HCT116 (cell line): ENCODE data around the gene SPSB3. TPM values are rescaled to one million over a fixed set of nuclear protein-coding genes. Genes with fewer than 3 reads are reported as not detected.

Experiments used
- ATAC-seq: fragments of 200-7000 bp; cut with Tn5 transposase; 2 replicates; pipeline ENCODE4 v1.9.1; 2020; ENCODE audit warnings: mild to moderate bottlenecking, moderate library complexity
- BruUV-seq: library from RNA; stranded (reverse); fragments of 400-500 nt; replicated peaks from 2 replicates; lab custom pipeline; 2021; lab: Mats Ljungman, UMichigan
- CTCF ChIA-PET: fragments of 300-600 bp; sonication (Branson Sonifier 250); formaldehyde crosslinking; loops from one replicate; lab custom pipeline; 2021; ENCODE audit warnings: antibody characterized with exemption; lab: Charles Lee
- POLR2A ChIA-PET: fragments of 300-600, 350-600 bp; sonication (Branson Sonifier 250); formaldehyde crosslinking; loops from one replicate; lab custom pipeline; 2021; ENCODE audit warnings: antibody characterized with exemption; lab: Charles Lee
- RAD21 ChIA-PET, 2 experiments: fragments of 300-600 bp; sonication (Branson Sonifier 250); formaldehyde crosslinking; loops; one replicate each; lab custom pipeline; 2023; ENCODE audit warnings: low total read pairs in 2 of 2; ENCODE audit not compliant: uncharacterized antibody in 2 of 2, unreplicated experiment in 2 of 2, low non-redundant PET in 1 of 2; lab: Charles Lee
- DNase-seq: peaks from one replicate; pipeline ENCODE4 v3.0.0-alpha.2; 2010; ENCODE audit warnings: low read depth, low spot score
- H2AFZ ChIP-seq: fragments of 200-600 bp; shearing (Covaris generic), sonication (generic); 2 replicates; pipeline ENCODE4 v1.6.1; 2017; ENCODE audit warnings: low read depth, mixed run types, mixed read lengths, antibody characterized with exemption, low read length; ENCODE audit not compliant: poor library complexity, severe bottlenecking
- H3K27ac ChIP-seq: 2 replicates; pipeline ENCODE4 v1.5.1; 2012; ENCODE audit warnings: low read depth, low read length
- H3K27me3 ChIP-seq: fragments of 200-600 bp; sonication (generic); 2 replicates; pipeline ENCODE4 v1.6.1; 2016; ENCODE audit warnings: mixed run types, low read length, mixed read lengths; ENCODE audit not compliant: insufficient read depth
- H3K36me3 ChIP-seq, 2 experiments: fragments of 200-500 bp in 1 of 2; fragments of 200-600 bp in 1 of 2; sonication (Bioruptor generic) in 1 of 2; sonication (generic) in 1 of 2; 2 replicates each; pipeline versions ENCODE4 v1.5.1 to v1.6.1; 2014 to 2016; ENCODE audit warnings: low read length in 2 of 2, inconsistent platforms in 1 of 2, mixed read lengths in 1 of 2, mixed run types in 1 of 2; ENCODE audit not compliant: insufficient read depth in 2 of 2, control insufficient read depth in 1 of 2
- H3K4me1 ChIP-seq, 2 experiments: fragments of 200-600 bp in 1 of 2; sonication (generic) in 1 of 2; 2 replicates each; pipeline versions ENCODE4 v1.5.1 to v1.6.1; 2012 to 2017; ENCODE audit warnings: low read length in 2 of 2, inconsistent platforms in 1 of 2, mild to moderate bottlenecking in 1 of 2, mixed read lengths in 1 of 2, mixed run types in 1 of 2, moderate library complexity in 1 of 2; ENCODE audit not compliant: insufficient read depth in 2 of 2, control insufficient read depth in 1 of 2
- H3K4me2 ChIP-seq: fragments of 200-600 bp; sonication (generic); 2 replicates; pipeline ENCODE4 v1.6.1; 2017; ENCODE audit warnings: mixed run types, low read length, mixed read lengths
- H3K4me3 ChIP-seq, 2 experiments: fragments of 200-600 bp in 1 of 2; sonication (generic) in 1 of 2; replicated peaks in 1 of 2; 2 replicates each; pipeline ENCODE4 v1.5.1; 2011 to 2016; ENCODE audit warnings: low read length in 2 of 2, control low read depth in 1 of 2, low read depth in 1 of 2, mild to moderate bottlenecking in 1 of 2, mixed read lengths in 1 of 2, mixed run types in 1 of 2
- H3K79me2 ChIP-seq: fragments of 200-600 bp; sonication (generic); 2 replicates; pipeline ENCODE4 v1.6.1; 2017; ENCODE audit warnings: mild to moderate bottlenecking, mixed run types, low read length, moderate library complexity, mixed read lengths; ENCODE audit not compliant: insufficient read depth
- H3K9ac ChIP-seq: fragments of 200-600 bp; sonication (generic); 2 replicates; pipeline ENCODE4 v1.6.1; 2016; ENCODE audit warnings: low read length, mixed read lengths
- H3K9me2 ChIP-seq: fragments of 200-600 bp; sonication (generic), shearing (Covaris generic); 2 replicates; pipeline ENCODE4 v1.6.1; 2017; ENCODE audit warnings: mixed run types, mild to moderate bottlenecking, moderate library complexity; ENCODE audit not compliant: insufficient read depth
- H3K9me3 ChIP-seq, 2 experiments: fragments of 200-500 bp in 1 of 2; fragments of 200-600 bp in 1 of 2; sonication (Bioruptor generic) in 1 of 2; sonication (generic) in 1 of 2; 2 replicates each; pipeline ENCODE4 v1.6.1; 2014 to 2017; ENCODE audit warnings: low read length in 2 of 2, mixed read lengths in 2 of 2, inconsistent platforms in 1 of 2, low read depth in 1 of 2, mild to moderate bottlenecking in 1 of 2, mixed run types in 1 of 2, moderate library complexity in 1 of 2; ENCODE audit not compliant: control insufficient read depth in 1 of 2, insufficient read depth in 1 of 2
- H4K20me1 ChIP-seq: fragments of 200-600 bp; sonication (generic), shearing (Covaris generic); 2 replicates; pipeline ENCODE4 v1.6.1; 2017; ENCODE audit warnings: mixed run types, mild to moderate bottlenecking, moderate library complexity; ENCODE audit not compliant: insufficient read depth
- CBX3 ChIP-seq: IDR thresholded peaks from 2 replicates; pipeline ENCODE4 v1.6.1; 2012; ENCODE audit warnings: low read depth
- CEBPB ChIP-seq: IDR thresholded peaks from 2 replicates; pipeline ENCODE4 v1.6.1; 2012; ENCODE audit warnings: low read depth
- EGR1 ChIP-seq: IDR thresholded peaks from 2 replicates; pipeline ENCODE4 v1.6.1; 2012; ENCODE audit warnings: low read depth
- EZH2 ChIP-seq: fragments of 200-600 bp; sonication (generic); IDR thresholded peaks from 2 replicates; pipeline ENCODE4 v1.6.1; 2017; ENCODE audit warnings: antibody characterized with exemption, mixed run types
- EZH2phosphoT487 ChIP-seq: fragments of 200-600 bp; IDR thresholded peaks from 2 replicates; pipeline ENCODE4 v1.6.1; 2018; ENCODE audit warnings: antibody characterized with exemption, borderline replicate concordance
- JUND ChIP-seq: IDR thresholded peaks from 2 replicates; pipeline ENCODE4 v1.6.1; 2012
- MAX ChIP-seq: IDR thresholded peaks from 2 replicates; pipeline ENCODE4 v1.6.1; 2012
- POLR2AphosphoS5 ChIP-seq: IDR thresholded peaks from 2 replicates; pipeline ENCODE4 v1.6.1; 2011; ENCODE audit warnings: mild to moderate bottlenecking, low read depth, low read length, moderate library complexity
- RAD21 ChIP-seq: IDR thresholded peaks from 2 replicates; pipeline ENCODE4 v1.6.1; 2012; ENCODE audit warnings: low read depth, mild to moderate bottlenecking
- SIN3A ChIP-seq: IDR thresholded peaks from 2 replicates; pipeline ENCODE4 v1.6.1; 2012; ENCODE audit warnings: low read depth
- SP1 ChIP-seq: IDR thresholded peaks from 2 replicates; pipeline ENCODE4 v1.6.1; 2012; ENCODE audit warnings: low read depth
- SRF ChIP-seq: IDR thresholded peaks from 2 replicates; pipeline ENCODE4 v1.6.1; 2012; ENCODE audit warnings: low read depth
- TCF7L2 ChIP-seq: IDR thresholded peaks from 2 replicates; pipeline ENCODE4 v1.7.0; 2011; ENCODE audit warnings: borderline replicate concordance, inconsistent platforms; ENCODE audit not compliant: insufficient read depth, insufficient read length; ENCODE audit errors: extremely low read depth
- YY1 ChIP-seq: IDR thresholded peaks from 2 replicates; pipeline ENCODE4 v1.6.1; 2011; ENCODE audit warnings: low read length, low read depth, moderate library complexity, mild to moderate bottlenecking; ENCODE audit not compliant: insufficient replicate concordance; ENCODE audit errors: extremely low read depth
- ZFX ChIP-seq: fragments of 450-650 bp; IDR thresholded peaks from 2 replicates; pipeline ENCODE4 v1.6.1; 2017
- ZNF274 ChIP-seq: fragments of 200-500 bp; sonication (Bioruptor generic); IDR thresholded peaks from 2 replicates; pipeline ENCODE4 v1.6.1; 2014; ENCODE audit warnings: mild to moderate bottlenecking, low read depth, low read length, inconsistent platforms
- intact Hi-C: fragments of 100-400 bp; cut with micrococcal nuclease; formaldehyde crosslinking; loops from 2 replicates; pipeline ENCODE4 v1.10.0; 2022
- total RNA-seq: library from RNA; stranded (reverse); gene quantifications from one replicate; pipeline ENCODE4 v1.2.1, GENCODE V29; 2021; ENCODE audit not compliant: unreplicated experiment
- TF ChIP-seq, protein P1 (sequence below): IDR thresholded peaks from 2 replicates; pipeline ENCODE4 v1.6.1; 2012; ENCODE audit warnings: low read depth

Gene SPSB3
- total RNA-seq, 1 experiment from 2014 or later, result 31.6 TPM

- H3K4me3 ChIP-seq, result no peak overlapping the region
- no peak overlapping the region for H3K4me2 ChIP-seq
- no peaks in the 10 kb centered on the region for H3K9me2 ChIP-seq
- H3K27ac ChIP-seq, result no peak overlapping the region; the same call in 1 of the 2 replicates
- no TSS peak for BruUV-seq
- H3K4me1 ChIP-seq, result no peaks in the 10 kb centered on the region
- H4K20me1 ChIP-seq, result no peaks in the 10 kb centered on the region
- intact Hi-C loops, result no loop called here
- H3K9ac ChIP-seq, result no peak overlapping the region
- H2AFZ ChIP-seq, result no peak overlapping the region
- DNase-seq, result no peak
- H3K36me3 ChIP-seq, result no peaks in the 10 kb centered on the region
- H3K9me3 ChIP-seq, result peaks cover 0 to 6% of the 10 kb centered on the region in 2 experiments; a peak in 2 of 4 replicates
- H3K79me2 ChIP-seq, result no peaks in the 10 kb centered on the region
- no peak for ATAC-seq
- TF ChIP-seq MAX (no peak), ZNF274 (no peak), TCF7L2 (no peak), POLR2AphosphoS5 (no peak), SRF (no peak), ZFX (no peak), SIN3A (no peak), CEBPB (no peak), EGR1 (no peak), YY1 (no peak), EZH2 (no peak), SP1 (no peak), JUND (no peak), EZH2phosphoT487 (no peak), CBX3 (no peak), RAD21 (no peak)
- TF ChIP-seq, protein P1, sequence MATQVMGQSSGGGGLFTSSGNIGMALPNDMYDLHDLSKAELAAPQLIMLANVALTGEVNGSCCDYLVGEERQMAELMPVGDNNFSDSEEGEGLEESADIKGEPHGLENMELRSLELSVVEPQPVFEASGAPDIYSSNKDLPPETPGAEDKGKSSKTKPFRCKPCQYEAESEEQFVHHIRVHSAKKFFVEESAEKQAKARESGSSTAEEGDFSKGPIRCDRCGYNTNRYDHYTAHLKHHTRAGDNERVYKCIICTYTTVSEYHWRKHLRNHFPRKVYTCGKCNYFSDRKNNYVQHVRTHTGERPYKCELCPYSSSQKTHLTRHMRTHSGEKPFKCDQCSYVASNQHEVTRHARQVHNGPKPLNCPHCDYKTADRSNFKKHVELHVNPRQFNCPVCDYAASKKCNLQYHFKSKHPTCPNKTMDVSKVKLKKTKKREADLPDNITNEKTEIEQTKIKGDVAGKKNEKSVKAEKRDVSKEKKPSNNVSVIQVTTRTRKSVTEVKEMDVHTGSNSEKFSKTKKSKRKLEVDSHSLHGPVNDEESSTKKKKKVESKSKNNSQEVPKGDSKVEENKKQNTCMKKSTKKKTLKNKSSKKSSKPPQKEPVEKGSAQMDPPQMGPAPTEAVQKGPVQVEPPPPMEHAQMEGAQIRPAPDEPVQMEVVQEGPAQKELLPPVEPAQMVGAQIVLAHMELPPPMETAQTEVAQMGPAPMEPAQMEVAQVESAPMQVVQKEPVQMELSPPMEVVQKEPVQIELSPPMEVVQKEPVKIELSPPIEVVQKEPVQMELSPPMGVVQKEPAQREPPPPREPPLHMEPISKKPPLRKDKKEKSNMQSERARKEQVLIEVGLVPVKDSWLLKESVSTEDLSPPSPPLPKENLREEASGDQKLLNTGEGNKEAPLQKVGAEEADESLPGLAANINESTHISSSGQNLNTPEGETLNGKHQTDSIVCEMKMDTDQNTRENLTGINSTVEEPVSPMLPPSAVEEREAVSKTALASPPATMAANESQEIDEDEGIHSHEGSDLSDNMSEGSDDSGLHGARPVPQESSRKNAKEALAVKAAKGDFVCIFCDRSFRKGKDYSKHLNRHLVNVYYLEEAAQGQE, result no peak
- ChIA-PET RAD21 (interaction anchor here in 1 of 2 experiments (0.6 kb wide), 1 partner anchor 444 kb away, joined by 4 read pairs; no protein-coding TSS in a partner anchor), CTCF (no interaction called here), POLR2A (no interaction called here)
- H3K27me3 ChIP-seq, result no peaks in the 10 kb centered on the region
Observed at GRCh38 chr16:1740781-1741490, 41.4 kb downstream of the SPSB3 start.
